GM19463 (cell line): Measurements from ENCODE around the gene NTPCR.
"Not testable (repeated sequence)": the region's sequence is repeated elsewhere in the genome, so short reads cannot be mapped to it uniquely, and the experiment has no call there.

Source experiments
- ATAC-seq: cut with Tn5 transposase; IDR thresholded peaks from one replicate; pipeline ENCODE4 v1.9.1; 2021; ENCODE audit warnings: mild to moderate bottlenecking, moderate library complexity; ENCODE audit not compliant: unreplicated experiment

NTPCR gene

DNA sequence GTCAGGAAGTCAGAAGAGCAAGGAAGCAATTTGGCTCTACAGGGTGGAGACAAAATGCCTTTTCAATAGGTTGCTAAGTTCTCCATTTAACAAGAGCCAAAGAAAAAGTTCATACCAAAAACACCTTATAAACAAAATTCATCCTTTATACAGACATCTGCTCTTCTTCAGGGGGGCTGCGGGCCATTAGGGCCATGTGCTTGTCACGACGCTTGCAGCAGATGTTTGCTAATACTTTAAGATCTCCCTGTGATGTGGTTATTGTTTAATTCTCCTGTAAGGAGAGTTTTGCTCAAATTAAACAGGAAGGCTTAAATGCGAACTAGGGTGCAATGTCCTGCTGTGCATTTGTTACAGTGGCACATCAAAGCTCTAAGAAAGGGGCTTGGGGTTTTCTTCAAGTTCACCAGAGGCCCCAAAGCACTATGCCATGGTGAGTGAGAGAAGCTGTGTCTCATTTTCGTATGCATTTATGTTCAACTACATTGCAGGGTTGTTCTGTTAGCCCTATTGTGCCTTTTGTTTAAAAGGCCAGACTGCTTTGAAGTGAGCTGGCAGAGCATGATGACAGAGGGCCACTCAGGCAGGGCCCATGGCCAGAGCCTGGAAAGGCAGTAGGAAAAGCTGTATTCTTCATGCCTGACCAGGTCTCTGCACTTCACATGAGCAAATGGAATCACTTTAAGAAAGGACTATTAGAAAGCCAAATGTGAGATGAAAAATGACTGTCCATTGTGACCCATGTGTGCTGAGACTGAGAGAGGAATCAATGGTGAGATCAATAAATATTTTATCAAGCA lies 24.8 kb upstream of the NTPCR start:
- no peak for ATAC-seq

DNA sequence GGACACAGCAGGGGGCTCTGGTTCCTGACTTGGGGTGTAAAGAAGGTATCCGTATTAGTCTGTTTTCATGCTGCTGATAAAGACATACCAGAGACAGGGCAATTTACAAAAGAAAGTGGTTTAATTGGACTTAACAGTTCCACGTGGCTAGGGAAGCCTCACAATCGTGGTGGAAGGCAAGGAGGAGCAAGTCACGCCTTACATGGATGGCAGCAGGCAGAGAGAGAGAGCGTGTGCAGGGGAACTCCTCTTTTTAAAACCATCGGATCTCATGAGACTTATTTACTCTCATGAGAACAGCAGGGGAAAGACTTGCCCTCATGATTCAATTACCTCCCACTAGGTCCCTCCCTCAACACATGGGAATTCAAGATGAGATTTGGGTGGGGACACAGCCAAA lies 23.2 kb upstream of the NTPCR start:
- not testable (repeated sequence) for ATAC-seq

DNA sequence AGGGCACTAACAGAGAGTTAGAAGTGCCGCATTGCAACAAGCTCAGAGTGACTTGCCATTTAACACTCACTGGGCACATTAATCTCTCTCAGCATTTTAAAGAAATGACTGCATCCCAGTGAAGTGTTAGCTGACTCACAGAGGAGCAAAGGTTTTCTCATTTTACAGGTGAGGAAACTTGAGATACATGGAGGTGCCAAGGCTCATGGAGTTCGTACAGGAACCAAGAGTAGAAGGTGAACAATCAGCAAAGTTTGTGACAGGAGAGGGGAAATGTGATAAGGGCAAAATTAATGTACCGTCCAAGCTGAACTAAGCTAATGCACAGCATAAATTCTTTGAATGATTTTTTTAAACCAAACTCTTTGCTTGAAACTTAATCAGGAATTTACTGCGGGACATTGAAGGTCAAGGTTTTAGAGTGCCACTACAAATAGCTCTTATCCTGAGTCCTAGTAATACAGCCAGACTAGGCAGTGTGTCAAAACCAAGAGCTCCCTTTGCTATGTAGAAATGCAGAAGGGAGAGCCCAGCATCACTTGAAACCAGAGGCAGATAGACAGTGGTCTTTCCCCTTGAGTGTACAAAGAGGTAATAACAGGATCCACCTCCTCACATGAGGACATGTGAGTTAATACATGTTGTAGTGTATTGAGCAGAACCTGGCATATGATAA lies 22.4 kb upstream of the NTPCR start:
- ATAC-seq: no peak

GRCh38 chr1:232932486-232933425 lies 17.7 kb upstream of the NTPCR start:
- no peak for ATAC-seq

- no peak for ATAC-seq
These were observed 13.5 kb upstream of the NTPCR start for GRCh38 chr1:232936941-232937340.

GRCh38 chr1:232937741-232938375 lies 12.6 kb upstream of the NTPCR start:
- no peak for ATAC-seq

DNA sequence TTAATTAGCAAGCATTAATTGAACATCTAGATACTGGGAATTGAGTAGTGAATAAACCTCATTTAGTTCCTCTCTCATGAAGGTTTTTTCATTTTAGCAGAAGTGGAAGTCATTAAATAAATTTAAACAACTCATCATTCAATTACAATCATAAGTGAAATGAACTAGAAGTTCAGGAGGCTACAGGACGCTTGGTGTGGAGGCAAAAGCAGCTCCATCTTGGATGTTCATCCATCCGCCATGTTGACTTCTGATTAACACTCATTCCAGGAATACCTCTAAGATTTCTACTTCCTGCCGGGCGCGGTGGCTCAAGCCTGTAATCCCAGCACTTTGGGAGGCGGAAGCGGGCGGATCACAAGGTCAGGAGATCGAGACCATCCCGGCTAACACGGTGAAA lies 11.5 kb upstream of the NTPCR start:
- ATAC-seq: no peak

DNA sequence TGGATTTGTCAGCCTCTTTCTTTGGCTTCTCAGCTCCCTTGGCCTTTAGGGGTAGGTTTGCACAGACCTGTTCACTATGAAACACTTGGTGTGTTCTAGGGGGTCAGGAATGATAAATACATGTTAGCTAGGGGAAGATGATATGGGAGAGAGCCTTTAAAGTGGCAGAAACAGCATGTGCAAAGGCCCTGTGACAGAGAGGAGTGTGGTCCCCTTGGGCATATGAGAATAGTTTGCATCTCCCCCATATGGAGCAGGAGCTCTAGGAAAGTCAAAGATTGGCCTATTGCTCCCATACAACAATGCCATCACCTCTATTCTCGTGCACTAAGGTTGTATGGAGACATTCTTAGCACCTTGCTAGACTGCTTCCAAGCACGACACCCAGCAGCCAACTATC lies 10.7 kb upstream of the NTPCR start:
- no peak for ATAC-seq

DNA sequence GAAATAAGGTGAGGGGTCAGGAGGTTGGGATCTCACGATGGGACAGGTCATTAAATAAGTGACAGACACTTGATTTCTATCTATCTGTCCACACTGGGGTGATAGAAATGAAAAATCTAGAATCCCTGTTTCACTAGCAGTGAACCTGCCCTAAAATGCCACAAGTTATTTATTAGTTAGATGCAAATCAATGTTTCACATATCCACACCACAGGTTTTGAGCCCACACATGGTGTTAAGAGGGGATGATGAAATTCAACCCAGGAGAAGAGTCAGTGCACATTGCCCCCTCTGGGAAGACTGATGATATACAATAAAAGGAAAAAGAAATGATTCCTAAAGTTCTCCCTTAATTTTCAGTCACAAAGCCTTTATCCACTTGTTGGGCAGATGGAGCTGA lies 10.1 kb upstream of the NTPCR start:
- ATAC-seq: peak; percentile 50

DNA sequence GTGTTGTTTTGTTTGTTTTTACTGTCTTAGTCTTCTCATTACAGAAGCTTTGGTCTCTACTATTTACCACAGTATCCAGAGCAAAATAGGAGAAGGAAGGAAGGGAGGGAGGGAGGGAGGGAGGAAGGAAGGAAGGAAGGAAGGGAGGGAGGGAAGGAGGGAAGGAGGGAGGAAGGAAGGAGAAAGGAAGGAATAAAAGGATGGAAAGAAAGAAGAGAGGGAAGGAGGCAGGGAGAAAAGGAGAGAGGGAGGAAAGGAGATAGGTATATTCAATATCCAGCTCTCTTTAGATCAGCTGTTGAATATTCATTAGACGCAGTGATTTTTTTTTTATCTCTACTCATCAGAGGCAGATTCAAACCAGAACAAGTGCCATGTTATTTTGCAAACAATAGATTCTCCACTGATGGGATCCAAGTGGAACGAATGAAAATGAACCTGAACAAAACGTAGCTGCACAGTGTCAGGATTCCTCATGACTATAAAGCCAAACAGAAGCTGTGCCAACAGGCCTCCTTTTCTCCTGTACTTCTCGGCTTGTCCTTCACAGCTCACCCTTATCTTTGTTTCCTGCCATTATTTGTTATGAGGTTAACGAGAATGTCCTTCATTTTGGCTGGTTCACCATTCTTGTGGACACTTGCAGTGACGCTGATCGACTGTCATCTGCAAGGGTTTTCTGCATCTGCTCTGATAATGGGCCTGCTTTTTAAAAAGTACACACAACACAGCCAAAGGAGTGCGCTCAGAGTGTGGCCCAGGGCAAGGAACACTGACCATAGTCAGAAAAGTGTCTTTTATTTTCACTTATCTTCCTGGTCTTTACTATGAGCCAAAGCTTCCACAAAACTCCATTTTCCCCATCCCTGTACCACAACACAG lies 7.8 kb upstream of the NTPCR start:
- ATAC-seq: no peak

DNA sequence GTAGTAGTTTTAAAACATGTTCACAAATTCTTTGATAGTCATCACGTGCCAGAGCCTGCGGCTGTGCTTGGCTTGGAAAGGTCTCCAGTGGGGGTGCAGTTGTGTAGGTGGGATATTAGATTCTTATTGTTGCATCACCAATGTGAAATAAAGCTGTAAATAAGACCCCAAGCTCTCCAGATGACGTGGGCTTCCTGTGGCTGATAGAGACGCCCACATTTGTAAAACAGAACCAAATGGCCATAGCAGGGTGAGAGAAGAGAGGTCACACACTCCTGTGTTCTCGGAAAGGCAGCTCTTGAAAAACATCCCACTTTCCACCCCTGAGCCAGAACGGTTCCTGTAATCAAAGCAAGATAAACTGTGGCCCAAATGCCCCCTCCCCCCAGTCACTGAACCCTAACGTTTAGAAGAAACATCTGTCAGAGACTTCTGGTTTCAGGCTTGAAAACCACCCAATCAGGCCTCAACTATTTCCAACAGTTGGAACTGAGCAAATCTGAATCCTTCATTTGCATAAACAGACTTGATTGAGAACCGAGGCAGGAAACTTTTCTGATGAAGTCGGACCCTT lies 6.6 kb upstream of the NTPCR start:
- ATAC-seq: no peak

DNA sequence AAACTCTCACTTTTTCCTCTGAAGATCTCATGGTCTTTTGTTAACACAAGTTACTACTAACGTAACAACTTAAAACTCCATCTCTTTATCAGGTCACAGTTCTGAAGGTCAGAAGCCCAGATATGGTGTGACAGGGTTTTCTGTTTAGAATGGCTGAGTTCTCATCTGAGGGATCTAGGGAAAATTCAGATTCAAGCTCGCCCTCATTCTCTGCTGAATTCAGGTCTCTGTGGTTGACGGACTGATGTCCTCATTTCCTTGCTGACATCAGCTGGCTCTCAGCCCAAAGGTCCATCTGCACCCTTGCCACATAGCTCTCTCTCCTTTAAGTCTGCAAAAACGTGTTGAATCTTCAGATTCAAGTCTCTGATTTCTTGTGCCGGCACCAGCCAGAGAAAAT lies 6.1 kb upstream of the NTPCR start:
- no peak for ATAC-seq

- ATAC-seq: no peak
These were observed 695 bp upstream of the NTPCR start for GRCh38 chr1:232949636-232950196.

DNA sequence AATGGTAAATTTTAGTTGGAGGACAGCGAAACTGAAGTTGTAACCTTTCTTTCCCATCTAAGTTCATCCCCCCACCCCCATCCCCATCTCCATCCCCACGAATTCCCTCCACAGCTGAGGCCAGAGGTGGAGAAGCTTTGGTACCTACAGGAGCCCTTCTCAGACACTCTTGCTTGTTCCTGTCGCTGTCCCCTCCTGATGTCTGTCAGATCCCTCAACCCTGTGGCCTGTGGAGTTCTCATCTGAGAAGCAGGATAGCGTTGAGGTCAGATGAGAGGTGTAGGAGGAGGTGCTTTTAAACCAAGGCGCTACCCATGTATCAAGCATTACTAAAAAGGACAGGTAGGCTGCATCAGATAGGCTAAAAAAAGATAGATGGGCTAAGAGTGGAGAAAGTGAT lies 769 bp downstream of the NTPCR start:
- ATAC-seq: no peak

- no peak for ATAC-seq
These were observed 1.2 kb downstream of the NTPCR start for GRCh38 chr1:232951605-232952004.

- peak; percentile 57 for ATAC-seq
These were observed 2.4 kb downstream of the NTPCR start for GRCh38 chr1:232952514-232953499.

GRCh38 chr1:232954594-232955365 lies 4.4 kb downstream of the NTPCR start:
- ATAC-seq: no peak
